Stimulated activated naive CD4-positive, alpha-beta T cell treated with Interleukin-2 at 50 U/mL for 16 hours (primary cell): ENCODE results near the gene RNF126.
A peak's percentile ranks its signal among the peaks of the same experiment; 100 is the strongest.
"Not testable (repeated sequence)": the region's sequence is repeated elsewhere in the genome, so short reads cannot be mapped to it uniquely, and the experiment has no call there.

Source experiments
- DNase-seq: peaks from one replicate; lab custom pipeline; 2025; lab: John Stamatoyannopoulos, UW

Gene RNF126

DNA sequence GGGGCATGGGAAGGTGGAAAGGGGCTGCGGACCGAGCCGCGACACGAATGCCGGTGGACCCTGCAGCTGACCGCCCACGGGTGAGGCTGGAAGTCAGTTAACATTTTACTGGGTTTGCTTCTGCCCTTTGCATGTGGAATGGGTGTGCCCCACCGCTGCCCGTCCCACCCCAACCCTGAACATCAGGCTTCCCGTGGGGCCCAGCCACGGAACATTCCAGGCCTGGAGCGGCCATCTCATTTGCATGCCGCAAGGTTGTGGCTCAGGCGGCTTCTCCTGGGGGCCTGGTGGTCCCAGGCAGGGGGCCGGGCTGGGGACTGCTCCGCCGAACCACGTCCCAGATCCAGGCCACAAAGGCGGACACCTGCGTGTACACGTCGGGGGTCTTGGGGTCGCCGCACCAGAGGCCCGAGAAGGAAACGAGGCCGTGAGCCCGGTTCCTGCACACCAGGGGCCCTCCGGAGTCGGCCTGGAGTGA, 22.5 kb upstream of the RNF126 start:
- no peak for DNase-seq

DNA sequence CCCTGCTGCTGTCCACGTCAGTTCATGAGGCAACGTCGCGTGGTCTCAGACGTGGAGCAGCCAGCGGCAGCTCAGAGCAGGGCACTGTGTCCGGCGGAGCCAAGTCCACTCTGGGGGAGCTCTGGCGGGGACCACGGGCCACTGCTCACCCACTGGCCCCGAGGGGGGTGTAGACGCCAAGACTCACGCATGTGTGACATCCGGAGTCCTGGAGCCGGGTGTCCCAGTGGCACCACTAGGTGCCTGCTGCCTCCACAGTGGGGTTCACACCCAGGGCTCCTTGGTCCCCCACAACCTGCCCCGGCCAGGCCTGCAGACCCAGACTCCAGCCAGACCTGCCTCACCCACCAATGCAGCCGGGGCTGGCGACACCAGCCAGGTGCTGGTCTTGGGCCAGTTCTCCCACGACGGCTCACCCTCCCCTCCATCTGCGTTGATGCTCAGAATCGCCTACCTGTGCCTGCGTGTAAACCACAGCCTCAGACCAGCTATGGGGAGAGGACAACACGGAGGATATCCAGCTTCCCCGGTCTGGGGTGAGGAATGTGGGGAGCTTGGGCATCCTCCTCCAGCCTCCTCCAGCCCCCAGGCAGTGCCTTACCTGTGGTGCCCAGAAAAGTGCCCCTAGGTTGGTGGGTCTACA, 19.8 kb upstream of the RNF126 start:
- DNase-seq = no peak

DNA sequence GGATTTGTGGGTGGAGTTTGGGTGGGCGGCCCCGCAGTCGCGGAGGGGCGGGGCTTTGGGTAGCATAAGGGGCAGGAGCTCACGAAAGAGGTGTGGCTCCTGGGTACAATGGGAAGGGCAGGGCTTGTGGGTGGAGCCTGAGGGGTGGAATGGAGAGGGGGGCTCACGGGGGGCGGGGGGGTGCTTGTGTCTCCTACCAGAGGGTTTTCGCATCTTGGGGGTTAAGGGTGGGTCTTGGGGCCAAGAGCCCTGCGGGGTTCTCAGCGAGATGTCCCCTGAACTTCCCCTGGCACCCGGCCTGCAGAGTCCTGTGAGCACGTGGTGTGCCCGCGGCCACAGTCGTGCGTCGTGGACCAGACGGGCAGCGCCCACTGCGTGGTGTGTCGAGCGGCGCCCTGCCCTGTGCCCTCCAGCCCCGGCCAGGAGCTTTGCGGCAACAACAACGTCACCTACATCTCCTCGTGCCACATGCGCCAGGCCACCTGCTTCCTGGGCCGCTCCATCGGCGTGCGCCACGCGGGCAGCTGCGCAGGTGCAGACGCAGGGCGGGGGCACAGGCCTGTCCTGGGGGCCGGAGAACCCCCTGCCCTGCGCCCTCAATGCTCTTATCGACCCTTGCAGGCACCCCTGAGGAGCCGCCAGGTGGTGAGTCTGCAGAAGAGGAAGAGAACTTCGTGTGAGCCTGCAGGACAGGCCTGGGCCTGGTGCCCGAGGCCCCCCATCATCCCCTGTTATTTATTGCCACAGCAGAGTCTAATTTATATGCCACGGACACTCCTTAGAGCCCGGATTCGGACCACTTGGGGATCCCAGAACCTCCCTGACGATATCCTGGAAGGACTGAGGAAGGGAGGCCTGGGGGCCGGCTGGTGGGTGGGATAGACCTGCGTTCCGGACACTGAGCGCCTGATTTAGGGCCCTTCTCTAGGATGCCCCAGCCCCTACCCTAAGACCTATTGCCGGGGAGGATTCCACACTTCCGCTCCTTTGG, 18.3 kb upstream of the RNF126 start:
- DNase-seq = no peak

DNA sequence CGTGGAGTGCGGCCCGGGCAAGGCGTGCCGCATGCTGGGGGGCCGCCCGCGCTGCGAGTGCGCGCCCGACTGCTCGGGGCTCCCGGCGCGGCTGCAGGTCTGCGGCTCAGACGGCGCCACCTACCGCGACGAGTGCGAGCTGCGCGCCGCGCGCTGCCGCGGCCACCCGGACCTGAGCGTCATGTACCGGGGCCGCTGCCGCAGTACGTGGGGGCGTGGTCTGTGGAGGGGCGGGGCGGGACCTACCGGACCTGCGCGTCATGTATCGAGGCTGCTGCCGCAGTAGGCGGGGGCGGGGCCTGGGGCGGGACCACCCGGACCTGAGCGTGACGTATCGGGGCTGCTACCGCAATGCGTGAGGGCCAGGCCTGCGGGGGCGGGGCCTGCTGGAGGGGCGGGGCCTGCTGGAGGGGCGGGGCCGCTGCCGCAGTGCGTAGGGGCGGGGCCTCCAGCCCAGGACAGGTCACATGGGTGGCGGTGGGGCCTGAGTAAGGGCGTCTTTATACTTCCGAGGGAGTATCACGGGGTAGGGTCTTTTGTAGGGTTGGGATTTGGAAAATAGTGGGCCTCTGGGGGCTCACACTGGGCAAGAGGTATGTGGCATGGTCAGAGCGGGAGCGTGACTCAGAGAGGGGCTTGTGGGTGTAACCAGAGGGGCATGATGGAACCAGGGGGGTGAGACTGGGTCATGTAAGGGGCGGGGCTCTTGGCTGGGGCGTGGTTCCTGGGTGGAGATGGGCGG, 17.4 kb upstream of the RNF126 start:
- peak; percentile 99 for DNase-seq

DNA sequence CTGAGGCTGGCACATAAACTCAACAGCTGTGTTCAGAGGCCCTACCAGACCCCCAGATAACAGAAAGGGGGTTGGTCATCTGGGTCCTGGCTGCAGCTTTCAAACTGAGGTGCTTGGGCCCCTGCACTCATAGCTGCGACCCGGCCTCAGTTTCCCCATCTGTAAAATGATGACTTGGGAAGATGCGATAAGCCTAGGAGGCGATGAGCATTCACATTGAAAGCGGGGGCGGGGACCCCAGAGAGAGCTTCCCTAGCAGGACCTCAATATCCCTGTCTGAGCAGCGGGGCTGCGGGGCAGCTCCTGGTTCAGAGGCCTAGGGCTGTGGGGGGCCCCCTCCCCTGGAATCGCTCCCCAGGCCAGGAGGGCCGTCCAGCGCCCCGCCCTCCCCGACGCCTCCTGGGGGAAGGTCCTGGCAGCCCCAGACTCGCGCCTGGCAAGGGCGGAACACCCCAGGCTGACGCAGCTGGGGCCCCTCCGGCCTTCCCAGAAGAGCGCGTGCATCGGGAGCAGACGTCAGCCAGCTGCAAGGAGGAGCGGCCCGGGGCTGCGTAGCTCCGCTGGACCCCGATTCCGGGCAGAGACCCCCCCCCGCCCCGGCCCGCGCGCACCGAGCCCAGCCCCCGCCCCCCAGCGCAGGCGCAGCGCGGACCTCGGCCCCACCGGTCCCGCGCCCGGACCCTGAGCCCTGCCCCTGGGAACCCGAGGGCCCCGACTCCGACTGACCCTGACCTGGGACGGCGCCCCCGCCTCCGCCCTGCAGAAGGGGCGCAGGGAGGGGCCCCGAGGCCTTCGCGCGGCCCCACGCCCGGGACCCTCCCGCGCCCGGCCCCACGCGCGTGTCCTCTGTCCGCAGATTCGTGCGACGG, 16.6 kb upstream of the RNF126 start:
- DNase-seq = no peak

DNA sequence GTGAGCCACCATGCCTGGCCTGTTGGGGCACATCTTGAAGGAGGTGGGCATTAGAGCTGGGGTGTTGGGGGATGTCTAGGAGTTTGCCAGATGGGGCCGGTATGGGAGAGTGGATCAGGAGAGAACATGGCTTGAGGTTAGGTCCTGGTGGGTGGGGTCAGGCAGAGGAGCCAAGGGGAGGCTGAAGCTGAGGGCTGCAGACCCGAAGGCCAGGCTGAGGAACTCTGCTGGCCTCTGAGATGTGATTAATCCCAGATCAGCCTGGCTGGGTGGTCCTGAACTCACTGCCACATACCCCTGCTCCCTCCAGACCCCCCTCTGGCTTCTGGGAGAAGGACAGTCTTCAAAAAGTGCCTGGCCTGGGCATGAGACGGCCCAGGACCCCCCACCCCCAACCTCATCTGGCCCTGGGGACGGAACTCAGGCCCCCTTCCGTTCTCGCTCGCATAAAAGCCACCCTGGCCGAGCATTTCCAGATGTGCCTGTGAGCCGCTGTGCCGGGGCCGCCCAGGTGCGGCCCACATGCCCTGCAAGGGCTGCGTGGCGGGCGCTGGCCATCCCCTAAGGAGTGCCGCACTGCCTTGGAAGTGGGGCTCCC, 15.9 kb upstream of the RNF126 start:
- DNase-seq = no peak

DNA sequence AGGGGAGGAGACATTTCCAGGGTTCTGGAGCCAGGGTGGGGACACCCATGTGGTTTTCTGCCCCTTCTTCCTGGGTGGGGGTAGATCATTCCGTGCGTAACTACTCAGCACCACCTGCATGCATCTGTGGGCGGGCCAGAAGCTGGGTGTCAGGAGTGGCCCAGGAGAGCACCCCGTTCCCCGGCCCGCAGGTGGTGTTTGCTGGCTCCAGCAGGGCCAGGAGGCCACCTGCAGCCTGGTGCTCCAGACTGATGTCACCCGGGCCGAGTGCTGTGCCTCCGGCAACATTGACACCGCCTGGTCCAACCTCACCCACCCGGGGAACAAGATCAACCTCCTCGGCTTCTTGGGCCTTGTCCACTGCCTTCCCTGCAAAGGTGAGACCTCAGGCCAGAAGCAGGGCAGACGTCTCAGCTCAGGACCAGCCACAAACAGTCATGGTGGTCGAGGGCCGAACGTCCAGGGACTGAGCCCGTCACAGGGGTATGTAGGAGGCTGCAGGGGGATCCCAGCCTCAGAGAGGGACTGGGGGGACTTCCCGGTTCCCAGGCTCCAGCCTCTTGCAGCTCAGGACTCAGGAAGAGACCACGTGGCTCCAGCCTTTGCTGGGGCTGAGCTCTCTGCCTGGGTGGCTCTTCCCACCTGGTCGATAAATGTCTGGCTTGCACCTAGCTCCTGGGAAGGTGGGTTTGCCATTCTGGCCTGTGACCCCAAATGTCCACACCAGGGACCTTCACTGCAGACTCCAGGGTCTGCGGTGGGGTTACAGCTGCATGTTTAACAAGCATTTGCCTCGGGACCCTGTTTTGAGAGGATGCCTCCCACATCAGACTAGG, 14.8 kb upstream of the RNF126 start:
- no peak for DNase-seq

DNA sequence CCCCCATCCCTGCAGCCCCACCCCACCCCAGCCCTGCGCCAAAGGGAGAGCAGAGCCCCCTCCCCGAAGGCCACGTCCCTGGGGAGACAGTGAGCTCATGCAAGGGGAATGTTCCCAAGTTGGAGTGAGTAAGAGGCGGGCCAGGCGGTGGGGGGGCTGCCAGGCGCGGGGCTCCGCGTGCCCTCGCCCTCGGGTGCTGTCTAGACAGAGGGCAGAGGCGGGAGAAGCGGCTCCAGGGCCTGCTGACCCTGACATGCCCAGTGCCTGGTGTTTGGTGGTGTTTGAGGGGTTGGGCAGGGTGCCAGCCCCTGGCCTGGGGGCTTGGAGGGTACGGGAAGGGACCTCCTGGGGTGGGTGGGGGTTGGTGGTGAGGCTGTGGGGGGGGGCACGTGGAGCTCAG, 14.2 kb upstream of the RNF126 start:
- DNase-seq = no peak

DNA sequence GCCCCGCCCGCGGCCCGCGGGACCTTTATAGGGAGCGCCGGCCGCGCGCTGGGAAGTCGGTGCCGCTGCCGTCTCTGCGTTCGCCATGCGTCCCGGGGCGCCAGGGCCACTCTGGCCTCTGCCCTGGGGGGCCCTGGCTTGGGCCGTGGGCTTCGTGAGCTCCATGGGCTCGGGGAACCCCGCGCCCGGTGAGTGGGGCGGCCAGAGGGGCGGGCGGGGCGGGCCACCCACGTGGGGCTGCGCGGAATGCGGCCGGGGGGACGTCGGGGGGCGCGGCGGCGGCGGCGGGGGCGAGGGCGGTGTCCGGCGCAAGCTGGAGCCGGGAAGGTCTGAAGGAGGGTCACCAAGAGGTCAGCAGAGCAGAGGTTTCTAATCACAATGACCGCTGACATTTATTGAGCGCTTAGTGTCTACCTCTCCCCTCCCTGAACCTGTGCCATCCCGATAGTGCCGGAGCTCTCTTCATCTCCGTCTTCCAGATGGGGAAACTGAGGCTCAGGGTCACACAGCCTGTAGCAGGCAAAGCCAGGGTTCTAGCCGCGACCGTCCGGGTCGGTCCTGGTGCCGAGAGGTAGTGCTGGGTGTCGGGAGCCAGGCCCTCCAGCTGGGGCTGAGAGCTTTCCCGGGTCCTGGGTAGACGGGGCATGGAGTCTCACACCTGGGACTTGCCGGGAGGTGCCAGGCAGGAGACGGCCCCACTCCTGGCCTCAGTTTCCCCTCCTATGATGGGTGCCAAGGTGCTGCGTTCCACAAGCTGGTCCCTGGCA, 13.5 kb upstream of the RNF126 start, which contains the start of gene FSTL3:
Gene FSTL3, plus strand, starts transcription at position 54 of the 767 bp plus-strand sequence. Its CDS starts 32 bp downstream, at position 86.
- no peak for DNase-seq

DNA sequence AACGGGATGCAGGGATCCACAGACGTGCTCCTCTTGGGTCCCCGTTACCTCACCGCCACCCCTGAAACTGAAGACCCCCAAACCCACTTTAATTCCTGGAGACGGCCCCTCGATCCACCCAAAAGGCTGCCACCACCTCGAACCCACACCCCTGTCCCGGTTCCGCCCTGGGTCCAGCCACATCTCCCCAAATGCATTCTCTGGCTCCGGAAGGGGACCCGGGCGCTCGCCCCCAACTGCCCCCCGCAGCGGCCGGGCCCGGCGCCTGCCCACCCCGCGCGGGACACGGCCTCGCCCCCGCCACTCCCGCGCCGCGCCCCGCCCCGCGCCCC, 13.0 kb upstream of the RNF126 start:
- DNase-seq = no peak

DNA sequence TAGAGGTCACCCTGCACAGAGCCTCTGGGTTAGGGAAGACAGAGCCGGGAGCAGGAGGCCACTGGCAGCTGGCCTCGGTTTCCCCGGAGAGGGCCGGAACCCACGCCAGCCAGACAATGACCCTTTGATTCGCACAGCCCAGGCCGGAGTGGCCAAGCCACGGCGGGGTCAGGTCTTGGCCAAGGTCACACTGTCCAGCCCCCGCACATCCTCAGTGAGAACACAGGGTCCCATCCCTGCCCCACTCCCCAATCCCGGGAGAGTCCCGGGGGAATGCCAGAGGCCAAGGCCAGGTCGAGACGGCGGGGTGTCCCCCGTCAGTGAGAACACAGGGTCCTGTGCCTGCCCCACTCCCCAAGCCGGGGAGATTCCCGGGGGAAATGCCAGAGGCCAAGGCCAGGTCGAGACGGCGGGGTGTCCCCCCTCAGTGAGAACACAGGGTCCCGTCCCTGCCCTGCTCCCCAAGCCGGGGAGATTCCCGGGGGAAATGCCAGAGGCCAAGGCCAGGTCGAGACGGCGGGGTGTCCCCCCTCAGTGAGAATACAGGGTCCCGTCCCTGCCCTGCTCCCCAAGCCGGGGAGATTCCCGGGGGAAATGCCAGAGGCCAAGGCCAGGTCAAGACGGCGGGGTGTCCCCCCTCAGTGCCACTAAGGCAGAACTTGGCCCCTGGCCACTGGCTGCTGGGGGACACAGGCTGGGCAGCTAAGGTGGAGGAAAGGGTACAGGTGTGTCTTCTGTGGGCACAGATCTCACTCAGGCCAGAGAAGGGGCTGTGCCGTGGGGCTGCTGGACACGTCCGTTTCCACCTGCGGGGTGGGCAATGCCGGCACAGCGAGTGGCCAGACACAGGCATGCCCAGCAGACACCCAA, 11.5 kb upstream of the RNF126 start:
- no peak for DNase-seq

DNA sequence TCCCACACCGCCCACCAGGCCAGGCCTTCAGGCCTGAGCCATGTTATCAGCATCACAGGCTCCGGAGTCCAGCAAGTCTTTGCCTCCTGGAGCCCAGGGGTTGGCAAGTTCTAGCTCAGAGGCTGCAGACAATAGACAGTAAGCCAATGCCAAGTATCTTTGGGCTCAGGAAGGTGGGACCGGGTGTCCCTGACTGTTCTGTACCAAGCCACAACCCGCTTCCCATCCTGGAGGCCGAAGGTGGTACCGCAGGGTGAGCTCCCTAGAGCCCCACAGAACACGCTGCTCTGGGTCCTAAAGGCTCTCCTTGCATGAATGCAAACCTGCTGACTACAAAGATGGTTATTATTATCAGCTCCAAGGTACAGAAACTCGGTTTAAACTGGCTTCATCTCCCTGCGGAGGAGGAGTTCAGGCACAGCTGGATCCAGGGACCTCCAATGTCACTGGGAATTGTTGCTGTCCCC, 7.6 kb upstream of the RNF126 start:
- no peak for DNase-seq

DNA sequence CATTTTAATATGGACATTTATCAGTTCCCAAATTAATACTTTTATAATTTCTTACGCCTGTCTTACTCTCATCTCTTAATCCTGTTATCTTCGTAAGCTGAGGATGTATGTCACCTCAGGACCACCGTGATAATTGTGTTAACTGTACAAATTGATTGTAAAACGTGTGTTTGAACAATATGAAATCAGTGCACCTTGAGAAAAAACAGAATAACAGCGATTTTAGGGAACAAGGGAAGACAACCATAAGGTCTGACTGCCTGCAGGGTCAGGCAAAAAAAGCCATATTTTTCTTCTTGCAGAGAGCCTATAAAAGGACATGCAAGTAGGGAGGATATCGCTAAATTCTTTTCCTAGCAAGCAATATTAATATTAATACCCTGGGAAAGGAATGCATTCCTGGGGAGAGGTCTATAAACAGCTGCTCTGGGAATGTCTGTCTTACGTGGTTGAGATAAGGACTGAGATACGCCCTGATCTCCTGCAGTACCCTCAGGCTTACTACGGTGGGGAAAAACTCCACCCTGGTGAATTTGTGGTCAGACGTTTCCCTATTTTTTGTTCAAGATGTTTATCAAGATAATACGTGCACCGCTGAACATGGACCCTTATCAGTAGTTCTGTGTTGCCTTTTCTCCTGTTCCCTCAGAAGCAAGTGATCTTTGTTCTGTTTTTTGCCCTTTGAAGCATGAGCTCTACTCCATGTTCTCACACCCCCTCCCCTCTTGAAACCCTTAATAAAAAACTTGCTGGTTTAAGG, 5.8 kb upstream of the RNF126 start:
- DNase-seq = not testable (repeated sequence)

DNA sequence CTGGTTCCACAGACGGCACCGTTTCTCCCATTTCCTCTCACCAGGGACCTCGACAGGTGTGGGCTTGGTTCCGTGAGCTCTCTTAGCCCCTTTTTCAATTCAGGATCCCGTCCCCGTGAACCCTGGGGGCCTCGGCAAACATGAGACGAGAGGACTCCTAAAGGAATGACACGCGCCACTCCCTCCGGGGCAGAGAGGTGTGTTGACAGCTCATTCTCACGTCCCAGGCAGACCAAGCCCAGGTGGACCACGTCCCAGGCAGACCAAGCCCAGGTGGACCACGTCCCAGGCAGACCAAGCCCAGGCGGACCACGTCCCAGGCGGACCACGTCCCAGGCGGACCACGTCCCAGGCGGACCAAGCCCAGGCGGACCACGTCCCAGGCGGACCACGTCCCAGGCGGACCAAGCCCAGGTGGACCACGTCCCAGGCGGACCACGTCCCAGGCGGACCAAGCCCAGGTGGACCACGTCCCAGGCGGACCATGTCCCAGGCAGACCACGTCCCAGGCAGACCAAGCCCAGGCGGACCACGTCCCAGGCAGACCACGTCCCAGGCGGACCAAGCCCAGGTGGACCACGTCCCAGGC, 4.1 kb upstream of the RNF126 start:
- not testable (repeated sequence) for DNase-seq

DNA sequence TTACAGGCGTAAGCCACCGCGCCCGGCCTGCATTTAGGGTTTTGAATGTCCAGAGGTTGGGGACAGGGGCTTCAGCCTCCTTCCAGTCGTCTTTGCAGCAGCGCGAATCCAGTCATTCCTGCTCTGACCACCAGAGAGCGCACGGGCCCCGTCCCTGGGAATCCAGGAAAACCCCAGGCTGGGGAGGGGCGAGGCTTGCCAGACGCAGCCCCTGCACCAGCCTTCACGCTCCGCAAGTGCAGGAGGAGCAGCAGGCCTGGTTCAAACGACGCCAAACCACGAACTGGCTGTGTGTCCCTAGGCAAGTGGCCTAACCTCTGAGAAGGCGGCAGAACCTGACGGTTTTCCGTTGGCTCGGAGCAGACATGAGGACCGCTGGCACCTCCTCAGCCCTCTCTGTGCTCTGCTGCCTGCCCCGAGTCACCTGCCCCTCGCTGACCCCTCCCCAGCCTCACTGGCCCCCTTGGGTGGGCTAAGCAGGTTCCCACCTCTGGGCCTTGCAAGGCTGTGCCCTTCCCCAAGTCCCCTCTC, 2.0 kb upstream of the RNF126 start:
- peak; percentile 72 for DNase-seq

DNA sequence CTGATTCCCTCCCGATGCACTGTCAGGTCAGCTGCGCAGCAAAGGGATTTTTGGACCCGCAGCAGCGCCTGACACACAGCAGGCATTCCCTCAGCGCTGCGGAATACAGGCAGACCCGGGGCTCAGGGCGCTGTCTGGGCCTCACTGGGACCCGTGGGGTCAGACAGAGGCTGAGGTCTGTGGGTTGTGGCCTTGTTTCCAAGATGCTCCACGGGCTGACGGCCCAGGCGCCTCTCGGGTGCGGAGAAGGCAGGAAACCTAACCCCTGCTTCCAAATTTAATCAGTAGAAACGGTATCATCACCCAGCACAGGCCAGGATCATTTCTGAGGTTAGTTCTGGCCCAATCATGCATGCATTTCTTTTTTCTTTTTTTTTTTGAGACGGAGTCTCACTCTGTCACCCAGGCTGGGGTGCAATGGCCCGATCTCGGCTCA, 686 bp upstream of the RNF126 start:
- DNase-seq = no peak
